WERI-Rb-1 (cell line): Measurements from ENCODE around the gene TNFRSF25.

Experiments
- DNase-seq: peaks from one replicate; pipeline ENCODE4 v3.0.0-alpha.2; 2020
- H3K27ac ChIP-seq: fragments of 250-450 bp; sonication (Bioruptor Pico); 2 replicates; pipeline ENCODE4 v1.5.1; 2020; ENCODE audit warnings: mild to moderate bottlenecking, moderate library complexity
- H3K27me3 ChIP-seq: fragments of 250-450 bp; sonication (Bioruptor Pico); 2 replicates; pipeline ENCODE4 v1.5.1; 2021; ENCODE audit warnings: mild to moderate bottlenecking, low read depth, moderate library complexity; ENCODE audit not compliant: insufficient read depth, severe bottlenecking
- H3K36me3 ChIP-seq: fragments of 250-450 bp; sonication (Bioruptor Pico); 2 replicates; pipeline ENCODE4 v1.5.1; 2020; ENCODE audit warnings: mild to moderate bottlenecking, moderate library complexity
- H3K4me3 ChIP-seq: 2 replicates; pipeline ENCODE4 v1.5.1; 2011; ENCODE audit warnings: low read depth, mild to moderate bottlenecking, control low read depth, low read length
- H3K9me3 ChIP-seq: fragments of 250-450 bp; sonication (Bioruptor Pico); 2 replicates; pipeline ENCODE4 v1.5.1; 2021; ENCODE audit warnings: mild to moderate bottlenecking, moderate library complexity; ENCODE audit not compliant: severe bottlenecking
- CTCF ChIP-seq: IDR thresholded peaks from 2 replicates; pipeline ENCODE4 v1.5.1; 2011; ENCODE audit warnings: low read depth, mild to moderate bottlenecking, control low read depth, inconsistent platforms, low read length

TNFRSF25 gene

GRCh38 chr1:6462412-6463119 is 3.4 kb downstream of the TNFRSF25 start:
- Histone ChIP-seq H3K36me3 (peaks cover 11% of the 10 kb centered on the region), H3K27ac (no peak overlapping the region), H3K27me3 (no peaks in the 10 kb centered on the region), H3K9me3 (no peaks in the 10 kb centered on the region), H3K4me3 (no peak overlapping the region)
- TF ChIP-seq CTCF = no peak
- no peak for DNase-seq

GRCh38 chr1:6461538-6462411 is 4.2 kb downstream of the TNFRSF25 start:
- Histone ChIP-seq H3K27me3 (no peaks in the 10 kb centered on the region), H3K36me3 (peaks cover 9% of the 10 kb centered on the region), H3K4me3 (no peak overlapping the region), H3K9me3 (no peaks in the 10 kb centered on the region), H3K27ac (no peak overlapping the region)
- no peak for DNase-seq
- no peak for TF ChIP-seq CTCF

- DNase-seq = no peak
- Histone ChIP-seq H3K9me3 (no peaks in the 10 kb centered on the region), H3K4me3 (no peak overlapping the region), H3K27ac (no peak overlapping the region), H3K27me3 (no peaks in the 10 kb centered on the region), H3K36me3 (peaks cover 9% of the 10 kb centered on the region)
- no peak for TF ChIP-seq CTCF
Observed at GRCh38 chr1:6461051-6461530, 4.9 kb downstream of the TNFRSF25 start.

- H3K4me3 ChIP-seq = no peak overlapping the region
- TF ChIP-seq CTCF = no peak
- H3K9me3 ChIP-seq = no peaks in the 10 kb centered on the region
Observed at GRCh38 chr1:6460301-6461050, 5.5 kb downstream of the TNFRSF25 start.

GRCh38 chr1:6459850-6460265 is 6.1 kb downstream of the TNFRSF25 start:
- TF ChIP-seq CTCF = no peak
- Histone ChIP-seq H3K27me3 (no peaks in the 10 kb centered on the region), H3K36me3 (peaks cover 9% of the 10 kb centered on the region), H3K4me3 (no peak overlapping the region), H3K9me3 (no peaks in the 10 kb centered on the region), H3K27ac (no peak overlapping the region)
- DNase-seq = peak; percentile 53

More at GRCh38 chr1:6460301-6461050, 5.5 kb downstream of the TNFRSF25 start:
- Histone ChIP-seq H3K27me3 (no peaks in the 10 kb centered on the region), H3K27ac (no peak overlapping the region), H3K36me3 (peaks cover 9% of the 10 kb centered on the region)
- no peak for DNase-seq
